Aorta (tissue), 4 donors: ENCODE measurements around the gene HHLA2. TPM values are rescaled to one million over a fixed set of nuclear protein-coding genes. Genes with fewer than 3 reads are reported as not detected.

Experiments used
- polyA plus RNA-seq, 2 donors: library from polyadenylated mRNA; stranded (reverse); fragments of 200-250 nt; gene quantifications; one replicate each; pipeline ENCODE4 v1.2.3, GENCODE V29; 2013
- total RNA-seq, 2 donors: library from RNA; stranded (reverse); fragmentation: NEBNext Ultra II Directional; extraction: Animal tissue kit (Norgen Biotek cat#: 25700); gene quantifications; one replicate each; pipeline ENCODE4 v1.2.1, GENCODE V29; 2021
- donor health status: healthy with polysubstance abuse.
- donor health status: Bipolar disorder and iron deficiency.
- donor health status: DM: no; HTN: no; CAD: no.
- donor health status: DM: yes; HTN: yes; CAD: no.

HHLA2 gene
- total and polyA plus RNA-seq, 4 donors, result 0.64 to 10.6 TPM; not detected in 2

Other genes starting within 250 kb of the HHLA2 start
- 10 to 100 TPM; 79.0 to 96.7 TPM for gene CD47, start 205.5 kb upstream of the HHLA2 start, total RNA-seq
- 10 to 100 TPM; 14.9 to 38.8 TPM for gene CD47, start 205.5 kb upstream of the HHLA2 start, polyA plus RNA-seq
- gene IFT57, start 74.1 kb upstream of the HHLA2 start, total RNA-seq, result 10 to 100 TPM; 38.3 to 38.5 TPM
- gene IFT57, start 74.1 kb upstream of the HHLA2 start, polyA plus RNA-seq, result 10 to 100 TPM; 48.5 to 53.0 TPM
- under 1 TPM; 0.03 to 0.15 TPM for gene MYH15, start 214.0 kb downstream of the HHLA2 start, total RNA-seq
- gene MYH15, start 214.0 kb downstream of the HHLA2 start, polyA plus RNA-seq, result under 1 TPM in 1 of 2 donors, not detected in 1; 0.05 TPM